HepG2 (cell line): Measurements from ENCODE around the gene MAP2K3. TPM values are rescaled to one million over a fixed set of nuclear protein-coding genes. Genes with fewer than 3 reads are reported as not detected.

Source experiments
- AGO2 ChIP-seq: fragments of 200-400 bp; formaldehyde crosslinking; optimal IDR thresholded peaks from 2 replicates; pipeline ENCODE3; 2017; ENCODE audit warnings: mild to moderate bottlenecking, low read depth, low read length, moderate library complexity
- ATF1 ChIP-seq: IDR thresholded peaks from 2 replicates; pipeline ENCODE4 v1.6.1; 2016; ENCODE audit warnings: mild to moderate bottlenecking, control low read depth
- DR1 ChIP-seq: sonication (generic); formaldehyde crosslinking; IDR thresholded peaks from 2 replicates; pipeline ENCODE4 v1.8.0; 2021; ENCODE audit warnings: mild to moderate bottlenecking, missing genetic modification reagents, inconsistent platforms
- FLYWCH1 ChIP-seq: sonication (generic); formaldehyde crosslinking; IDR thresholded peaks from 2 replicates; pipeline ENCODE4 v1.8.1; 2023; ENCODE audit warnings: mild to moderate bottlenecking, missing genetic modification reagents
- HCFC1 ChIP-seq: fragments of 150-350 bp; IDR thresholded peaks from 2 replicates; pipeline ENCODE4 v1.6.1; 2014; ENCODE audit warnings: low read depth, low read length
- KLF15 ChIP-seq: sonication (generic); formaldehyde crosslinking; IDR thresholded peaks from 2 replicates; pipeline ENCODE4 v1.8.1; 2023; ENCODE audit warnings: borderline replicate concordance, mild to moderate bottlenecking, inconsistent platforms, missing genetic modification reagents, mixed read lengths
- NCOA5 ChIP-seq: sonication (generic); formaldehyde crosslinking; IDR thresholded peaks from 2 replicates; pipeline ENCODE4 v1.4.0; 2020; ENCODE audit warnings: missing genetic modification reagents
- PHF5A ChIP-seq: IDR thresholded peaks from one replicate; pipeline ENCODE4 v1.6.1; 2018; ENCODE audit warnings: low read depth, missing genetic modification reagents; ENCODE audit not compliant: unreplicated experiment
- SNAI1 ChIP-seq: sonication (generic); formaldehyde crosslinking; IDR thresholded peaks from 2 replicates; pipeline ENCODE4 v1.5.0; 2020; ENCODE audit warnings: mild to moderate bottlenecking, missing genetic modification reagents, borderline replicate concordance
- TBP ChIP-seq: sonication (generic); formaldehyde crosslinking; IDR thresholded peaks from 2 replicates; pipeline ENCODE4 v1.5.0; 2020; ENCODE audit warnings: missing genetic modification reagents
- THAP7 ChIP-seq: sonication (generic); formaldehyde crosslinking; IDR thresholded peaks from 2 replicates; pipeline ENCODE4 v1.8.1; 2023; ENCODE audit warnings: mild to moderate bottlenecking, missing genetic modification reagents
- TP53 ChIP-seq: sonication (generic); formaldehyde crosslinking; conservative IDR thresholded peaks from 2 replicates; pipeline ENCODE4 v1.4.0; 2020; ENCODE audit warnings: missing genetic modification reagents
- ZNF230 ChIP-seq: sonication (generic); formaldehyde crosslinking; IDR thresholded peaks from 2 replicates; pipeline ENCODE4 v1.4.0; 2020; ENCODE audit warnings: mild to moderate bottlenecking, missing genetic modification reagents
- ZNF292 ChIP-seq: sonication (generic); formaldehyde crosslinking; IDR thresholded peaks from 2 replicates; pipeline ENCODE4 v1.8.1; 2022; ENCODE audit warnings: mild to moderate bottlenecking, low read depth, missing genetic modification reagents, borderline replicate concordance
- ZNF431 ChIP-seq: sonication (generic); formaldehyde crosslinking; IDR thresholded peaks from 2 replicates; pipeline ENCODE4 v1.9.0; 2022; ENCODE audit warnings: missing genetic modification reagents, low read depth, mild to moderate bottlenecking, borderline replicate concordance
- polyA plus RNA-seq, 8 experiments: library from polyadenylated mRNA; depleted of rRNA in 3 of 8; stranded (reverse) in 7 of 8; unstranded in 1 of 8; fragments of >200 nt; fragmentation: Illumina TruSeq in 4 of 8; extraction: Trizol in 4 of 8; gene quantifications; 2 replicates each; pipeline versions ENCODE4 v1.2.1 to v1.2.3, GENCODE V29; 2011 to 2016; ENCODE audit warnings: low read depth in 4 of 8, missing spikeins in 1 of 8, mixed read lengths in 1 of 8; ENCODE audit not compliant: insufficient read depth in 1 of 8
- total RNA-seq, 5 experiments: library from RNA; depleted of rRNA; stranded (reverse); fragments of >200 nt; fragmentation: Illumina TruSeq; extraction: Trizol; gene quantifications; 2 replicates each; pipeline ENCODE4 v1.2.3, GENCODE V29; 2016; ENCODE audit warnings: low read depth in 1 of 5
- TF ChIP-seq, protein P1 (sequence below): sonication (generic); formaldehyde crosslinking; IDR thresholded peaks from 2 replicates; pipeline ENCODE4 v1.4.0; 2020; ENCODE audit warnings: missing genetic modification reagents, mild to moderate bottlenecking, borderline replicate concordance
- TF ChIP-seq, protein P2 (sequence below): sonication (generic); formaldehyde crosslinking; IDR thresholded peaks from 2 replicates; pipeline ENCODE4 v1.9.0; 2021; ENCODE audit warnings: mild to moderate bottlenecking, missing genetic modification reagents
- TF ChIP-seq, protein P3 (sequence below): sonication (generic); formaldehyde crosslinking; IDR thresholded peaks from 2 replicates; pipeline ENCODE4 v1.8.0; 2022; ENCODE audit warnings: missing genetic modification reagents, mild to moderate bottlenecking, inconsistent platforms, borderline replicate concordance

The MAP2K3 gene
- total and polyA plus RNA-seq, 2 of the 13 experiments (the other 11 are each of a cell fraction or from before 2014, with no cell fraction given): 20.5 to 27.4 TPM

- TF ChIP-seq, protein P1, sequence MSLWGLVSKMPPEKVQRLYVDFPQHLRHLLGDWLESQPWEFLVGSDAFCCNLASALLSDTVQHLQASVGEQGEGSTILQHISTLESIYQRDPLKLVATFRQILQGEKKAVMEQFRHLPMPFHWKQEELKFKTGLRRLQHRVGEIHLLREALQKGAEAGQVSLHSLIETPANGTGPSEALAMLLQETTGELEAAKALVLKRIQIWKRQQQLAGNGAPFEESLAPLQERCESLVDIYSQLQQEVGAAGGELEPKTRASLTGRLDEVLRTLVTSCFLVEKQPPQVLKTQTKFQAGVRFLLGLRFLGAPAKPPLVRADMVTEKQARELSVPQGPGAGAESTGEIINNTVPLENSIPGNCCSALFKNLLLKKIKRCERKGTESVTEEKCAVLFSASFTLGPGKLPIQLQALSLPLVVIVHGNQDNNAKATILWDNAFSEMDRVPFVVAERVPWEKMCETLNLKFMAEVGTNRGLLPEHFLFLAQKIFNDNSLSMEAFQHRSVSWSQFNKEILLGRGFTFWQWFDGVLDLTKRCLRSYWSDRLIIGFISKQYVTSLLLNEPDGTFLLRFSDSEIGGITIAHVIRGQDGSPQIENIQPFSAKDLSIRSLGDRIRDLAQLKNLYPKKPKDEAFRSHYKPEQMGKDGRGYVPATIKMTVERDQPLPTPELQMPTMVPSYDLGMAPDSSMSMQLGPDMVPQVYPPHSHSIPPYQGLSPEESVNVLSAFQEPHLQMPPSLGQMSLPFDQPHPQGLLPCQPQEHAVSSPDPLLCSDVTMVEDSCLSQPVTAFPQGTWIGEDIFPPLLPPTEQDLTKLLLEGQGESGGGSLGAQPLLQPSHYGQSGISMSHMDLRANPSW (CRISPR knock-in tag): no peak
- TF ChIP-seq ZNF292 (CRISPR knock-in tag) (peak; percentile 71), PHF5A (no peak), TP53 (CRISPR knock-in tag) (0 out of 2 replicates have a peak, but pooled peaks have one; percentile 39), NCOA5 (CRISPR knock-in tag) (no peak), DR1 (CRISPR knock-in tag) (no peak), FLYWCH1 (no peak), KLF15 (CRISPR knock-in tag) (no peak), ZNF431 (CRISPR knock-in tag) (no peak), ZNF230 (CRISPR knock-in tag) (no peak), THAP7 (CRISPR knock-in tag) (peak; percentile 39; the same call in 1 of the 2 replicates), HCFC1 (no peak; the same call in 1 of the 2 replicates), SNAI1 (0 out of 2 replicates have a peak, but pooled peaks have one; percentile 69), TBP (CRISPR knock-in tag) (no peak), AGO2 (peak; percentile 72), ATF1 (CRISPR knock-in tag) (no peak)
- TF ChIP-seq, protein P2, sequence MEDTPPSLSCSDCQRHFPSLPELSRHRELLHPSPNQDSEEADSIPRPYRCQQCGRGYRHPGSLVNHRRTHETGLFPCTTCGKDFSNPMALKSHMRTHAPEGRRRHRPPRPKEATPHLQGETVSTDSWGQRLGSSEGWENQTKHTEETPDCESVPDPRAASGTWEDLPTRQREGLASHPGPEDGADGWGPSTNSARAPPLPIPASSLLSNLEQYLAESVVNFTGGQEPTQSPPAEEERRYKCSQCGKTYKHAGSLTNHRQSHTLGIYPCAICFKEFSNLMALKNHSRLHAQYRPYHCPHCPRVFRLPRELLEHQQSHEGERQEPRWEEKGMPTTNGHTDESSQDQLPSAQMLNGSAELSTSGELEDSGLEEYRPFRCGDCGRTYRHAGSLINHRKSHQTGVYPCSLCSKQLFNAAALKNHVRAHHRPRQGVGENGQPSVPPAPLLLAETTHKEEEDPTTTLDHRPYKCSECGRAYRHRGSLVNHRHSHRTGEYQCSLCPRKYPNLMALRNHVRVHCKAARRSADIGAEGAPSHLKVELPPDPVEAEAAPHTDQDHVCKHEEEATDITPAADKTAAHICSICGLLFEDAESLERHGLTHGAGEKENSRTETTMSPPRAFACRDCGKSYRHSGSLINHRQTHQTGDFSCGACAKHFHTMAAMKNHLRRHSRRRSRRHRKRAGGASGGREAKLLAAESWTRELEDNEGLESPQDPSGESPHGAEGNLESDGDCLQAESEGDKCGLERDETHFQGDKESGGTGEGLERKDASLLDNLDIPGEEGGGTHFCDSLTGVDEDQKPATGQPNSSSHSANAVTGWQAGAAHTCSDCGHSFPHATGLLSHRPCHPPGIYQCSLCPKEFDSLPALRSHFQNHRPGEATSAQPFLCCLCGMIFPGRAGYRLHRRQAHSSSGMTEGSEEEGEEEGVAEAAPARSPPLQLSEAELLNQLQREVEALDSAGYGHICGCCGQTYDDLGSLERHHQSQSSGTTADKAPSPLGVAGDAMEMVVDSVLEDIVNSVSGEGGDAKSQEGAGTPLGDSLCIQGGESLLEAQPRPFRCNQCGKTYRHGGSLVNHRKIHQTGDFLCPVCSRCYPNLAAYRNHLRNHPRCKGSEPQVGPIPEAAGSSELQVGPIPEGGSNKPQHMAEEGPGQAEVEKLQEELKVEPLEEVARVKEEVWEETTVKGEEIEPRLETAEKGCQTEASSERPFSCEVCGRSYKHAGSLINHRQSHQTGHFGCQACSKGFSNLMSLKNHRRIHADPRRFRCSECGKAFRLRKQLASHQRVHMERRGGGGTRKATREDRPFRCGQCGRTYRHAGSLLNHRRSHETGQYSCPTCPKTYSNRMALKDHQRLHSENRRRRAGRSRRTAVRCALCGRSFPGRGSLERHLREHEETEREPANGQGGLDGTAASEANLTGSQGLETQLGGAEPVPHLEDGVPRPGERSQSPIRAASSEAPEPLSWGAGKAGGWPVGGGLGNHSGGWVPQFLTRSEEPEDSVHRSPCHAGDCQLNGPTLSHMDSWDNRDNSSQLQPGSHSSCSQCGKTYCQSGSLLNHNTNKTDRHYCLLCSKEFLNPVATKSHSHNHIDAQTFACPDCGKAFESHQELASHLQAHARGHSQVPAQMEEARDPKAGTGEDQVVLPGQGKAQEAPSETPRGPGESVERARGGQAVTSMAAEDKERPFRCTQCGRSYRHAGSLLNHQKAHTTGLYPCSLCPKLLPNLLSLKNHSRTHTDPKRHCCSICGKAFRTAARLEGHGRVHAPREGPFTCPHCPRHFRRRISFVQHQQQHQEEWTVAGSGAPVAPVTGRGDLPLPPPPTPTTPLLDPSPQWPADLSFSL (CRISPR knock-in tag): no peak
- TF ChIP-seq, protein P3, sequence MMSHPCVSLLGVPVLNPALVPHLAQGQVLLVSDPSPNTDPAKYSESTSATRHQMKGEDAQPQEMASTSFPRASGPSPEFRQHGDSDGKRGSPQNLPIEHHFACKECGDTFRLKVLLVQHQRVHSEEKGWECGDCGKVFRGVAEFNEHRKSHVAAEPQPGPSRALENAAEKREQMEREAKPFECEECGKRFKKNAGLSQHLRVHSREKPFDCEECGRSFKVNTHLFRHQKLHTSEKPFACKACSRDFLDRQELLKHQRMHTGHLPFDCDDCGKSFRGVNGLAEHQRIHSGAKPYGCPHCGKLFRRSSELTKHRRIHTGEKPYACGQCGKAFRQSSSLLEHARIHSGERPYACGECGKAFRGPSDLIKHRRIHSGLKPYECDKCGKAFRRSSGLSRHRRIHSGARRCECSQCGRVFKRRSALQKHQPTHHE (CRISPR knock-in tag): 0 out of 2 replicates have a peak, but pooled peaks have one; percentile 38
Observed at GRCh38 chr17:21287703-21288449, 3.4 kb downstream of the MAP2K3 start (continued).
